22Rv1 (cell line): ENCODE measurements around the gene HERC6.

Experiments
- ZFX ChIP-seq: fragments of 450-650 bp; IDR thresholded peaks from 2 replicates; pipeline ENCODE4 v1.6.1; 2017; ENCODE audit warnings: antibody characterized with exemption, borderline replicate concordance
- TF ChIP-seq, protein P1 (sequence below): fragments of 450-650 bp; IDR thresholded peaks from 2 replicates; pipeline ENCODE4 v1.5.1; 2017; ENCODE audit warnings: mild to moderate bottlenecking

GRCh38 chr4:88335092-88335665, 43.5 kb upstream of the HERC6 start:
- TF ChIP-seq, protein P1, sequence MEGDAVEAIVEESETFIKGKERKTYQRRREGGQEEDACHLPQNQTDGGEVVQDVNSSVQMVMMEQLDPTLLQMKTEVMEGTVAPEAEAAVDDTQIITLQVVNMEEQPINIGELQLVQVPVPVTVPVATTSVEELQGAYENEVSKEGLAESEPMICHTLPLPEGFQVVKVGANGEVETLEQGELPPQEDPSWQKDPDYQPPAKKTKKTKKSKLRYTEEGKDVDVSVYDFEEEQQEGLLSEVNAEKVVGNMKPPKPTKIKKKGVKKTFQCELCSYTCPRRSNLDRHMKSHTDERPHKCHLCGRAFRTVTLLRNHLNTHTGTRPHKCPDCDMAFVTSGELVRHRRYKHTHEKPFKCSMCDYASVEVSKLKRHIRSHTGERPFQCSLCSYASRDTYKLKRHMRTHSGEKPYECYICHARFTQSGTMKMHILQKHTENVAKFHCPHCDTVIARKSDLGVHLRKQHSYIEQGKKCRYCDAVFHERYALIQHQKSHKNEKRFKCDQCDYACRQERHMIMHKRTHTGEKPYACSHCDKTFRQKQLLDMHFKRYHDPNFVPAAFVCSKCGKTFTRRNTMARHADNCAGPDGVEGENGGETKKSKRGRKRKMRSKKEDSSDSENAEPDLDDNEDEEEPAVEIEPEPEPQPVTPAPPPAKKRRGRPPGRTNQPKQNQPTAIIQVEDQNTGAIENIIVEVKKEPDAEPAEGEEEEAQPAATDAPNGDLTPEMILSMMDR, result no peak
- no peak for TF ChIP-seq ZFX
